Liver (tissue), 9 donors: ENCODE results near the gene FXYD2. TPM values are rescaled to one million over a fixed set of nuclear protein-coding genes. Genes with fewer than 3 reads are reported as not detected.

Experiments used
- DNase-seq: peaks from one replicate; pipeline ENCODE4 v3.0.0-alpha.2; 2017; ENCODE audit warnings: low spot score
- H3K27ac ChIP-seq, 2 donors: one replicate each; pipeline ENCODE4 v1.7.0; 2013; ENCODE audit warnings: inconsistent platforms in 2 of 2, low read length in 2 of 2, control low read depth in 1 of 2, low read depth in 1 of 2, mild to moderate bottlenecking in 1 of 2
- H3K27me3 ChIP-seq, 4 donors: one replicate each; pipeline versions ENCODE4 v1.6.1 to v1.7.0; 2013; ENCODE audit warnings: low read length in 3 of 4, inconsistent platforms in 1 of 4, mild to moderate bottlenecking in 1 of 4, moderate library complexity in 1 of 4; ENCODE audit not compliant: control insufficient read depth in 4 of 4, insufficient read depth in 4 of 4
- H3K36me3 ChIP-seq, 4 donors: one replicate each; pipeline versions ENCODE4 v1.6.1 to v1.7.0; 2013; ENCODE audit warnings: low read length in 3 of 4, mild to moderate bottlenecking in 3 of 4, low read depth in 1 of 4, moderate library complexity in 1 of 4; ENCODE audit not compliant: control insufficient read depth in 4 of 4, insufficient read depth in 3 of 4
- H3K4me1 ChIP-seq, 4 donors: one replicate each; pipeline versions ENCODE4 v1.6.1 to v1.7.0; 2013; ENCODE audit warnings: low read length in 3 of 4, mild to moderate bottlenecking in 3 of 4, moderate library complexity in 1 of 4; ENCODE audit not compliant: control insufficient read depth in 4 of 4, insufficient read depth in 4 of 4
- H3K4me3 ChIP-seq, 3 donors: one replicate each; pipeline versions ENCODE4 v1.6.1 to v1.7.0; 2013; ENCODE audit warnings: low read length in 3 of 3, control low read depth in 1 of 3, low read depth in 1 of 3, mild to moderate bottlenecking in 1 of 3
- H3K9ac ChIP-seq, 2 donors: one replicate each; pipeline ENCODE4 v1.7.0; 2013; ENCODE audit warnings: low read length in 2 of 2, mild to moderate bottlenecking in 2 of 2, moderate library complexity in 2 of 2, control low read depth in 1 of 2, low read depth in 1 of 2
- H3K9me3 ChIP-seq, 4 donors: one replicate each; pipeline versions ENCODE4 v1.6.1 to v1.7.0; 2013; ENCODE audit warnings: low read length in 3 of 4; ENCODE audit not compliant: control insufficient read depth in 4 of 4
- GABPA ChIP-seq, 2 donors: IDR thresholded peaks in 1 of 2; conservative IDR thresholded peaks in 1 of 2; 2 replicates each; pipeline ENCODE4 v1.6.1; 2016; ENCODE audit warnings: antibody characterized with exemption in 2 of 2, mild to moderate bottlenecking in 1 of 2, moderate library complexity in 1 of 2
- HNF4A ChIP-seq, 2 donors: conservative IDR thresholded peaks; 2 replicates each; pipeline ENCODE4 v1.6.1; 2016; ENCODE audit warnings: antibody characterized with exemption in 2 of 2, mild to moderate bottlenecking in 2 of 2
- RAD21 ChIP-seq, 2 donors: IDR thresholded peaks; 2 replicates each; pipeline ENCODE4 v1.6.1; 2016; ENCODE audit warnings: antibody characterized with exemption in 2 of 2, mild to moderate bottlenecking in 2 of 2
- YY1 ChIP-seq: IDR thresholded peaks from 2 replicates; pipeline ENCODE4 v1.6.1; 2016; ENCODE audit warnings: antibody characterized with exemption, mild to moderate bottlenecking
- ZBTB33 ChIP-seq: IDR thresholded peaks from 2 replicates; pipeline ENCODE4 v1.6.1; 2016; ENCODE audit warnings: antibody characterized with exemption
- WGBS: extraction: QIAGEN DNeasy Blood & Tissue Kit; methylation state at CpG from one replicate; pipeline ENCODE4 v1.1.7; 2013; 5-methylcytosine and 5-hydroxymethylcytosine counted together
- polyA plus RNA-seq, 2 donors: library from polyadenylated mRNA; stranded (reverse) in 1 of 2; unstranded in 1 of 2; fragments of 200-250 nt in 1 of 2; fragments of >200 nt in 1 of 2; fragmentation: Nextera tagmentation in 1 of 2; extraction: Ambion mirVana in 1 of 2; gene quantifications; one replicate each; pipeline versions ENCODE4 v1.2.1 to v1.2.3, GENCODE V29; 2013 to 2015
- total RNA-seq, 2 donors: library from RNA; depleted of rRNA; stranded (reverse); fragments of >200 nt; gene quantifications; one replicate each; pipeline ENCODE4 v1.2.3, GENCODE V29; 2014
- TF ChIP-seq, protein P1 (sequence below): IDR thresholded peaks from 2 replicates; pipeline ENCODE4 v1.6.1; 2016; ENCODE audit warnings: antibody characterized with exemption, mild to moderate bottlenecking
- donor health status: healthy.
- donor health status: healthy.
- donor health status: healthy.
- donor health status: healthy.
- donor health status: healthy.

The FXYD2 gene
- total and polyA plus RNA-seq, 4 donors = 20.2 to 105 (median 41.8) TPM

DNA sequence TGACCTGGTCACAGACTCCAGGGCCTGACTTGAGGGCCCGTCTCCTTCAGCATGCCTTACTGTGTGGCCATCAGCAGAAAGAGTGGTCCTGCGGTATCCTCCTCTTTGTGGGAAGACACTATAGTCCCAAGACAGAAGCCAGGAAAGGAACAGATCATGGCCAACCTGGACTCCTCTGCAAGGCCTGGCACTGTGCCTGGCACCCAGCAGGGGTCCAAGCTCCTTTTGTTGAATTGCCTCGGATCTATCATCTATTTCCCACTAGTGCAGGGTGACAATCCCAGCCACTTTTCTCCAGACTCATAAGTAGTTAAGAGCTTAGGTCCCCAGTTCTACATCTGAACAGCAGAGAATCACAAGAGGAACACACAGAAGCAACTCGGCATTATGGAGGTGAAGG, 54.5 kb downstream of the FXYD2 start:
- 90% methylated on average over 4 of the region's 4 CpGs for WGBS
- Histone ChIP-seq H3K4me1 (no peaks in the 10 kb centered on the region), H3K9ac (no peak overlapping the region), H3K9me3 (no peaks in the 10 kb centered on the region), H3K27ac (no peak overlapping the region), H3K27me3 (no peaks in the 10 kb centered on the region), H3K4me3 (no peak overlapping the region), H3K36me3 (no peaks in the 10 kb centered on the region)
- no peak for DNase-seq
- TF ChIP-seq HNF4A (conservative IDR thresholded peaks at IDR 0.05) (no peak), YY1 (no peak), ZBTB33 (no peak), GABPA (IDR thresholded peaks at IDR 0.05 in 1 of 2, conservative IDR thresholded peaks at IDR 0.05 in 1 of 2) (no peak), RAD21 (IDR thresholded peaks at IDR 0.05) (no peak)
- TF ChIP-seq, protein P1, sequence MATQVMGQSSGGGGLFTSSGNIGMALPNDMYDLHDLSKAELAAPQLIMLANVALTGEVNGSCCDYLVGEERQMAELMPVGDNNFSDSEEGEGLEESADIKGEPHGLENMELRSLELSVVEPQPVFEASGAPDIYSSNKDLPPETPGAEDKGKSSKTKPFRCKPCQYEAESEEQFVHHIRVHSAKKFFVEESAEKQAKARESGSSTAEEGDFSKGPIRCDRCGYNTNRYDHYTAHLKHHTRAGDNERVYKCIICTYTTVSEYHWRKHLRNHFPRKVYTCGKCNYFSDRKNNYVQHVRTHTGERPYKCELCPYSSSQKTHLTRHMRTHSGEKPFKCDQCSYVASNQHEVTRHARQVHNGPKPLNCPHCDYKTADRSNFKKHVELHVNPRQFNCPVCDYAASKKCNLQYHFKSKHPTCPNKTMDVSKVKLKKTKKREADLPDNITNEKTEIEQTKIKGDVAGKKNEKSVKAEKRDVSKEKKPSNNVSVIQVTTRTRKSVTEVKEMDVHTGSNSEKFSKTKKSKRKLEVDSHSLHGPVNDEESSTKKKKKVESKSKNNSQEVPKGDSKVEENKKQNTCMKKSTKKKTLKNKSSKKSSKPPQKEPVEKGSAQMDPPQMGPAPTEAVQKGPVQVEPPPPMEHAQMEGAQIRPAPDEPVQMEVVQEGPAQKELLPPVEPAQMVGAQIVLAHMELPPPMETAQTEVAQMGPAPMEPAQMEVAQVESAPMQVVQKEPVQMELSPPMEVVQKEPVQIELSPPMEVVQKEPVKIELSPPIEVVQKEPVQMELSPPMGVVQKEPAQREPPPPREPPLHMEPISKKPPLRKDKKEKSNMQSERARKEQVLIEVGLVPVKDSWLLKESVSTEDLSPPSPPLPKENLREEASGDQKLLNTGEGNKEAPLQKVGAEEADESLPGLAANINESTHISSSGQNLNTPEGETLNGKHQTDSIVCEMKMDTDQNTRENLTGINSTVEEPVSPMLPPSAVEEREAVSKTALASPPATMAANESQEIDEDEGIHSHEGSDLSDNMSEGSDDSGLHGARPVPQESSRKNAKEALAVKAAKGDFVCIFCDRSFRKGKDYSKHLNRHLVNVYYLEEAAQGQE = no peak

Other genes starting within 250 kb of the FXYD2 start
- under 1 TPM; 0.23 to 0.42 TPM for gene DSCAML1, start 27.5 kb downstream of the FXYD2 start, total RNA-seq
- under 1 TPM; 0.07 to 0.17 TPM for gene DSCAML1, start 27.5 kb downstream of the FXYD2 start, polyA plus RNA-seq
- gene FXYD6, start 51.9 kb upstream of the FXYD2 start, total RNA-seq = 1 to 10 TPM; 4.7 to 6.5 TPM
- gene FXYD6, start 51.9 kb upstream of the FXYD2 start, polyA plus RNA-seq = 10 to 100 TPM; 18.1 to 22.5 TPM
- gene TMPRSS13, start 104.7 kb upstream of the FXYD2 start, total RNA-seq = under 1 TPM; 0.25 to 0.93 TPM
- under 1 TPM; 0.11 to 0.22 TPM for gene TMPRSS13, start 104.7 kb upstream of the FXYD2 start, polyA plus RNA-seq
- gene IL10RA, start 161.7 kb upstream of the FXYD2 start, total RNA-seq = 10 to 100 TPM; 11.5 to 11.6 TPM
- 1 to 10 TPM; 2.3 to 6.8 TPM for gene IL10RA, start 161.7 kb upstream of the FXYD2 start, polyA plus RNA-seq